ENCODE data around the gene LRR1.
A peak's percentile ranks its signal among the peaks of the same experiment; 100 is the strongest.

LRR1 gene

DNA sequence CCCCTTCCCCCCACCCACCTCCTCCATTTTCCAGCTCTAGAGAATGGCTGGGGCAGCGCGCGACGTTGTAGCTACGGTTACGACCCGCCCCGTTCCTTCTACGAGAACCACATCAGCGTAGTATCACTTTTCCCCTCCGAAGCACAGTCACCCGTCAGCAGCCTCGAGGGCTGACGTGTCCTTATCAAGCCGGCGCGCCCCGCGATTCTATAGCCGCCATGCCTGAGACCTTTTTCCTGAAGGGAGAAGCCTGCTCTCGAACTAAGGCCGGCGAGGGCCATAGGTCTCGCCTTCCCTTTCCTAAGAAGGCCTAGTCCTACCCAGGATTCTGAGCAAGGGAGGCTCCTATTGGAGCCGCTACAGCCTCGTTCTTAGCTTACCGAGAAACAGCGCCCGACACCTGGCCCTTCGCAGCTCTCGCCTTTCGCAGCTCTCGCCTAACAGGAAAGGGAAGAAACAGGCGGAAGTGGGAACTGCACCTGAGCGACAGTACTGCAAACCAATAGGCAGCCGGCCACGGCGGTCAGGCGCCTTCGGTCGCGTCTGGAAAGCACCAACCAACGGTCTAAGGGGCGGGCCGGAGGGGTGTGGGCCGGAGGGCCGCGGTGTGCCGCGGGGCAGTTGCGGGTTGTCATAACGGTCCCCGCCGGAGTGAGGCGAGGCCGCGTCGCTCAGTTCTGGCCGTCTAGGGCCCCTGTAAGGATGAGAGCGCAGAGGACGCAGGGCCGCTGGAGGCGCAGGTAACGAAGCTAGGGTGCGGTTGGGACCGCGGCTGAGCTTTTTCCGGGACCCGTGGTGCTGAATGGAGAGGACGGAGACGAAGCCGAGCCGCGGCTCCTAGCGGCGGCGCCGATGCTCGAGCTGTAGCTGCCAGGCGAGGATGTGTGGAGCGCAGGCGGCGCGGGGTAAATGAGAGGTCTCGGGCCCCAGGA, 21.7 kb downstream of the LRR1 start, which contains the start of the genes MGAT2 and RPL36AL (continued):
- TF ChIP-seq, protein P1, sequence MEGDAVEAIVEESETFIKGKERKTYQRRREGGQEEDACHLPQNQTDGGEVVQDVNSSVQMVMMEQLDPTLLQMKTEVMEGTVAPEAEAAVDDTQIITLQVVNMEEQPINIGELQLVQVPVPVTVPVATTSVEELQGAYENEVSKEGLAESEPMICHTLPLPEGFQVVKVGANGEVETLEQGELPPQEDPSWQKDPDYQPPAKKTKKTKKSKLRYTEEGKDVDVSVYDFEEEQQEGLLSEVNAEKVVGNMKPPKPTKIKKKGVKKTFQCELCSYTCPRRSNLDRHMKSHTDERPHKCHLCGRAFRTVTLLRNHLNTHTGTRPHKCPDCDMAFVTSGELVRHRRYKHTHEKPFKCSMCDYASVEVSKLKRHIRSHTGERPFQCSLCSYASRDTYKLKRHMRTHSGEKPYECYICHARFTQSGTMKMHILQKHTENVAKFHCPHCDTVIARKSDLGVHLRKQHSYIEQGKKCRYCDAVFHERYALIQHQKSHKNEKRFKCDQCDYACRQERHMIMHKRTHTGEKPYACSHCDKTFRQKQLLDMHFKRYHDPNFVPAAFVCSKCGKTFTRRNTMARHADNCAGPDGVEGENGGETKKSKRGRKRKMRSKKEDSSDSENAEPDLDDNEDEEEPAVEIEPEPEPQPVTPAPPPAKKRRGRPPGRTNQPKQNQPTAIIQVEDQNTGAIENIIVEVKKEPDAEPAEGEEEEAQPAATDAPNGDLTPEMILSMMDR (tag by site-specific recombination; IDR thresholded peaks at IDR 0.05), result peak; percentile 81
- peak; percentile 55; the same call in 1 of the 2 replicates for TF ChIP-seq ZNF10 (tag by site-specific recombination; IDR thresholded peaks at IDR 0.05)
- TF ChIP-seq, protein P2, sequence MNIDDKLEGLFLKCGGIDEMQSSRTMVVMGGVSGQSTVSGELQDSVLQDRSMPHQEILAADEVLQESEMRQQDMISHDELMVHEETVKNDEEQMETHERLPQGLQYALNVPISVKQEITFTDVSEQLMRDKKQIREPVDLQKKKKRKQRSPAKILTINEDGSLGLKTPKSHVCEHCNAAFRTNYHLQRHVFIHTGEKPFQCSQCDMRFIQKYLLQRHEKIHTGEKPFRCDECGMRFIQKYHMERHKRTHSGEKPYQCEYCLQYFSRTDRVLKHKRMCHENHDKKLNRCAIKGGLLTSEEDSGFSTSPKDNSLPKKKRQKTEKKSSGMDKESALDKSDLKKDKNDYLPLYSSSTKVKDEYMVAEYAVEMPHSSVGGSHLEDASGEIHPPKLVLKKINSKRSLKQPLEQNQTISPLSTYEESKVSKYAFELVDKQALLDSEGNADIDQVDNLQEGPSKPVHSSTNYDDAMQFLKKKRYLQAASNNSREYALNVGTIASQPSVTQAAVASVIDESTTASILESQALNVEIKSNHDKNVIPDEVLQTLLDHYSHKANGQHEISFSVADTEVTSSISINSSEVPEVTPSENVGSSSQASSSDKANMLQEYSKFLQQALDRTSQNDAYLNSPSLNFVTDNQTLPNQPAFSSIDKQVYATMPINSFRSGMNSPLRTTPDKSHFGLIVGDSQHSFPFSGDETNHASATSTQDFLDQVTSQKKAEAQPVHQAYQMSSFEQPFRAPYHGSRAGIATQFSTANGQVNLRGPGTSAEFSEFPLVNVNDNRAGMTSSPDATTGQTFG (tag by site-specific recombination; IDR thresholded peaks at IDR 0.05; ENCODE audit: borderline replicate concordance), result no peak
- TF ChIP-seq, protein P3, sequence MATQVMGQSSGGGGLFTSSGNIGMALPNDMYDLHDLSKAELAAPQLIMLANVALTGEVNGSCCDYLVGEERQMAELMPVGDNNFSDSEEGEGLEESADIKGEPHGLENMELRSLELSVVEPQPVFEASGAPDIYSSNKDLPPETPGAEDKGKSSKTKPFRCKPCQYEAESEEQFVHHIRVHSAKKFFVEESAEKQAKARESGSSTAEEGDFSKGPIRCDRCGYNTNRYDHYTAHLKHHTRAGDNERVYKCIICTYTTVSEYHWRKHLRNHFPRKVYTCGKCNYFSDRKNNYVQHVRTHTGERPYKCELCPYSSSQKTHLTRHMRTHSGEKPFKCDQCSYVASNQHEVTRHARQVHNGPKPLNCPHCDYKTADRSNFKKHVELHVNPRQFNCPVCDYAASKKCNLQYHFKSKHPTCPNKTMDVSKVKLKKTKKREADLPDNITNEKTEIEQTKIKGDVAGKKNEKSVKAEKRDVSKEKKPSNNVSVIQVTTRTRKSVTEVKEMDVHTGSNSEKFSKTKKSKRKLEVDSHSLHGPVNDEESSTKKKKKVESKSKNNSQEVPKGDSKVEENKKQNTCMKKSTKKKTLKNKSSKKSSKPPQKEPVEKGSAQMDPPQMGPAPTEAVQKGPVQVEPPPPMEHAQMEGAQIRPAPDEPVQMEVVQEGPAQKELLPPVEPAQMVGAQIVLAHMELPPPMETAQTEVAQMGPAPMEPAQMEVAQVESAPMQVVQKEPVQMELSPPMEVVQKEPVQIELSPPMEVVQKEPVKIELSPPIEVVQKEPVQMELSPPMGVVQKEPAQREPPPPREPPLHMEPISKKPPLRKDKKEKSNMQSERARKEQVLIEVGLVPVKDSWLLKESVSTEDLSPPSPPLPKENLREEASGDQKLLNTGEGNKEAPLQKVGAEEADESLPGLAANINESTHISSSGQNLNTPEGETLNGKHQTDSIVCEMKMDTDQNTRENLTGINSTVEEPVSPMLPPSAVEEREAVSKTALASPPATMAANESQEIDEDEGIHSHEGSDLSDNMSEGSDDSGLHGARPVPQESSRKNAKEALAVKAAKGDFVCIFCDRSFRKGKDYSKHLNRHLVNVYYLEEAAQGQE (tag by site-specific recombination; IDR thresholded peaks at IDR 0.05), result peak; percentile 71; the same call in 1 of the 2 replicates
- TF ChIP-seq, protein P4, sequence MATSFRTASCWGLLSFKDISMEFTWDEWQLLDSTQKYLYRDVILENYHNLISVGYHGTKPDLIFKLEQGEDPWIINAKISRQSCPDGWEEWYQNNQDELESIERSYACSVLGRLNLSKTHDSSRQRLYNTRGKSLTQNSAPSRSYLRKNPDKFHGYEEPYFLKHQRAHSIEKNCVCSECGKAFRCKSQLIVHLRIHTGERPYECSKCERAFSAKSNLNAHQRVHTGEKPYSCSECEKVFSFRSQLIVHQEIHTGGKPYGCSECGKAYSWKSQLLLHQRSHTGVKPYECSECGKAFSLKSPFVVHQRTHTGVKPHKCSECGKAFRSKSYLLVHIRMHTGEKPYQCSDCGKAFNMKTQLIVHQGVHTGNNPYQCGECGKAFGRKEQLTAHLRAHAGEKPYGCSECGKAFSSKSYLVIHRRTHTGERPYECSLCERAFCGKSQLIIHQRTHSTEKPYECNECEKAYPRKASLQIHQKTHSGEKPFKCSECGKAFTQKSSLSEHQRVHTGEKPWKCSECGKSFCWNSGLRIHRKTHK (tag by site-specific recombination; IDR thresholded peaks at IDR 0.05), result no peak
- no peak for TF ChIP-seq ZNF529 (tag by site-specific recombination; IDR thresholded peaks at IDR 0.05; ENCODE audit: insufficient replicate concordance)
- no peak for TF ChIP-seq ZNF521 (tag by site-specific recombination; IDR thresholded peaks at IDR 0.05)
- TF ChIP-seq, protein P5, sequence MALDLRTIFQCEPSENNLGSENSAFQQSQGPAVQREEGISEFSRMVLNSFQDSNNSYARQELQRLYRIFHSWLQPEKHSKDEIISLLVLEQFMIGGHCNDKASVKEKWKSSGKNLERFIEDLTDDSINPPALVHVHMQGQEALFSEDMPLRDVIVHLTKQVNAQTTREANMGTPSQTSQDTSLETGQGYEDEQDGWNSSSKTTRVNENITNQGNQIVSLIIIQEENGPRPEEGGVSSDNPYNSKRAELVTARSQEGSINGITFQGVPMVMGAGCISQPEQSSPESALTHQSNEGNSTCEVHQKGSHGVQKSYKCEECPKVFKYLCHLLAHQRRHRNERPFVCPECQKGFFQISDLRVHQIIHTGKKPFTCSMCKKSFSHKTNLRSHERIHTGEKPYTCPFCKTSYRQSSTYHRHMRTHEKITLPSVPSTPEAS (tag by site-specific recombination; IDR thresholded peaks at IDR 0.05), result peak; percentile 23; the same call in 1 of the 2 replicates
- TF ChIP-seq, protein P6, sequence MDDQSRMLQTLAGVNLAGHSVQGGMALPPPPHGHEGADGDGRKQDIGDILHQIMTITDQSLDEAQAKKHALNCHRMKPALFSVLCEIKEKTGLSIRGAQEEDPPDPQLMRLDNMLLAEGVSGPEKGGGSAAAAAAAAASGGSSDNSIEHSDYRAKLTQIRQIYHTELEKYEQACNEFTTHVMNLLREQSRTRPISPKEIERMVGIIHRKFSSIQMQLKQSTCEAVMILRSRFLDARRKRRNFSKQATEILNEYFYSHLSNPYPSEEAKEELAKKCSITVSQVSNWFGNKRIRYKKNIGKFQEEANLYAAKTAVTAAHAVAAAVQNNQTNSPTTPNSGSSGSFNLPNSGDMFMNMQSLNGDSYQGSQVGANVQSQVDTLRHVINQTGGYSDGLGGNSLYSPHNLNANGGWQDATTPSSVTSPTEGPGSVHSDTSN (CRISPR knock-in tag; IDR thresholded peaks at IDR 0.05), result peak; percentile 88; the same call in 1 of the 2 replicates
- TF ChIP-seq HOXC10 (CRISPR knock-in tag; IDR thresholded peaks at IDR 0.05), result 0 out of 2 replicates have a peak, but pooled peaks have one; percentile 58
- TF ChIP-seq YY1 (tag by site-specific recombination; IDR thresholded peaks at IDR 0.05), result peak; percentile 47
- peak; percentile 75; the same call in 1 of the 2 replicates for TF ChIP-seq ZBTB20 (tag by site-specific recombination; IDR thresholded peaks at IDR 0.05)
- peak; percentile 84 for TF ChIP-seq ZNF2 (tag by site-specific recombination; IDR thresholded peaks at IDR 0.05)
- TF ChIP-seq ZNF404 (tag by site-specific recombination; IDR thresholded peaks at IDR 0.05), result no peak
- TF ChIP-seq, protein P7, sequence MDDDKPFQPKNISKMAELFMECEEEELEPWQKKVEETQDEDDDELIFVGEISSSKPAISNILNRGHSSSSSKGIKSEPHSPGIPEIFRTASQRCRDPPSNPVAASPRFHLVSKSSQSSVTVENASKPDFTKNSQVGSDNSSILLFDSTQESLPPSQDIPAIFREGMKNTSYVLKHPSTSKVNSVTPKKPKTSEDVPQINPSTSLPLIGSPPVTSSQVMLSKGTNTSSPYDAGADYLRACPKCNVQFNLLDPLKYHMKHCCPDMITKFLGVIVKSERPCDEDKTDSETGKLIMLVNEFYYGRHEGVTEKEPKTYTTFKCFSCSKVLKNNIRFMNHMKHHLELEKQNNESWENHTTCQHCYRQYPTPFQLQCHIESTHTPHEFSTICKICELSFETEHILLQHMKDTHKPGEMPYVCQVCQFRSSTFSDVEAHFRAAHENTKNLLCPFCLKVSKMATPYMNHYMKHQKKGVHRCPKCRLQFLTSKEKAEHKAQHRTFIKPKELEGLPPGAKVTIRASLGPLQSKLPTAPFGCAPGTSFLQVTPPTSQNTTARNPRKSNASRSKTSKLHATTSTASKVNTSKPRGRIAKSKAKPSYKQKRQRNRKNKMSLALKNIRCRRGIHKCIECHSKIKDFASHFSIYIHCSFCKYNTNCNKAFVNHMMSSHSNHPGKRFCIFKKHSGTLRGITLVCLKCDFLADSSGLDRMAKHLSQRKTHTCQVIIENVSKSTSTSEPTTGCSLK (tag by site-specific recombination; IDR thresholded peaks at IDR 0.05), result no peak
- peak; percentile 46 for TF ChIP-seq KLF9 (tag by site-specific recombination; IDR thresholded peaks at IDR 0.05; ENCODE audit: low read depth)
- TF ChIP-seq MZF1 (tag by site-specific recombination; IDR thresholded peaks at IDR 0.05; ENCODE audit: borderline replicate concordance), result no peak
- TF ChIP-seq ZNF76 (tag by site-specific recombination; IDR thresholded peaks at IDR 0.05; ENCODE audit: borderline replicate concordance, low read depth), result peak; percentile 34; the same call in 1 of the 2 replicates
- 0 out of 2 replicates have a peak, but pooled peaks have one; percentile 14 for TF ChIP-seq ZBTB21 (tag by site-specific recombination; IDR thresholded peaks at IDR 0.05)
- peak; percentile 85 for TF ChIP-seq ZFP37 (tag by site-specific recombination; IDR thresholded peaks at IDR 0.05)
- no peak for TF ChIP-seq ZNF776 (tag by site-specific recombination; IDR thresholded peaks at IDR 0.05; ENCODE audit: borderline replicate concordance)
- peak; percentile 49; the same call in 1 of the 2 replicates for TF ChIP-seq KLF8 (tag by site-specific recombination; IDR thresholded peaks at IDR 0.05)
- no peak for TF ChIP-seq ZNF791 (tag by site-specific recombination; IDR thresholded peaks at IDR 0.05)
- TF ChIP-seq ZNF664 (tag by site-specific recombination; IDR thresholded peaks at IDR 0.05), result no peak

All from HEK293 (cell line).